IPS DF 4.7 (cell line): ENCODE data around the gene NHP2.

Experiments used
- DNase-seq: peaks from one replicate; pipeline ENCODE4 v3.0.0-alpha.2; 2013; ENCODE audit warnings: low spot score; ENCODE audit errors: extremely low read depth

Gene NHP2

DNA sequence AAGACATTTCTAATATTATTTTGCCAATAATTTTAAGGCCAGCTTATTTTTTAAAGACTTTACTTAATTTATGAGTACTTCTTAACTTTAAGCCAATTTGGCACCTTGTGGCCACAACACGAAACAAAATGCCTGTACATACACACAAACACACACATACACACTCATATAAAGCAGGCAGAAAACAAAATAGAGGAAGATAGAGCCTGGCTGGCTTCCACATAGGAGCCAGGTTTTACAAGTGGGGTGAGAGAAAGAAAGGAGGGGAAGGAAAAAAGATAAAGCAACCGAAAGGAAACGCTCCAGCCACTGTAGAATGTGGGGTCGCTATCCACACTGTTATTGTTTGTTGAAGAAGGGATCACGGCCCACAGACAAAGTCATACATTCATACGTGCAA, 23.1 kb upstream of the NHP2 start:
- DNase-seq = no peak

DNA sequence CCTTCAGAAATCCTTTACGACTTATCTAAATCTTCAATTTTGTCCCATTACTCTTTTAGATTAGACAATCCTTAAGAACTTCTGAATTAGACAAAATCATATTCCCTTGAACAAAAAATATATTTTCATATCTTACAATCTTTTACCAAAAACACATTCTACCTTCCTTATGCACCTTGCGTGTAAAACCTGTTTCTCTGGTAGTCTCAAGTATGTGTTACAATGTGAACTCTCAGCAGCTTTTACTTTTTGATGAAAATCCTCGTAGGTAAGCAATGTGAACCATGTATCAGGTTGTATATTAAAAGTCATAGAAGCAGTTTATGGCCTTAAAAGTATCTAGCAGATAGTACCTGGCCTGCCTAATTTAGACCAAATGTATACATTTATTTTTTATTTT, 20.8 kb upstream of the NHP2 start:
- no peak for DNase-seq

DNA sequence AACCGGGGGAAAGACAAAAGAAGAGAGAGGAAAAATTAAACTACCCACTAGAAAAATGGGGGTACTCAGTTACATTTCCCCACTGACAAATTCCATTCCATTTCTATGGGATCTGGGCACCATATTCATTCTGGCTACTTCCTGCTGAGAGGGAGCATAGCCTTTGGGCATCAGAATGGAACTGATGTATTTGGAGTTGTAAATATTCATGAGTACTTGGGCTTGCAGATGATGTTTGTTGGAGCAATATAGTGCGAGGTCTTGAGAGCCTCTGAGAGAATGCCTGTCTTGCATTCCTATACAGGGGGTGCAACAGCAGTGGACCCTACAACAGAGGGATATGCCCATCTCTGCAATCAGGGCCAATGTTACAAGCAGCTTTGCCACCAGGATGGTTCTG, 16.8 kb upstream of the NHP2 start:
- no peak for DNase-seq

DNA sequence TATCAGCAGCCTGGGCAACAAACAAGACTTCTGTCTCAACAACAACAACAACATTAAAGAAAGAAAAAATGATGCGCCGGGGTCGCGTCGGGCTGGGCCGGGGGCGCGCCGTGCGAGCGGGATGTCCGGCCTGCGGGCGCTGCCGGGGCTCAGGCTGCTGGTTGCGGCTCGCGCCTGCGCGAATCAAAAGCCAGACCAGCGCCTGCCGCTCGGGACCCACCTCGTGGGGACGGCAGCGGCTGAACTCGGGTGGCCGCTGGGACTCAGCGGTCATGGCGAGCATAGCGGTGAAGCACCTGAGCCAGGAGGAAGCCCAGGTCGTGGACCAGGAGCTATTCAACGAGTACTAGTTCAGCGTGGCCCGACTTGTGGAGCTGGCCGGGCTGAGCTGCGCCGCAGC, 11.9 kb upstream of the NHP2 start:
- DNase-seq = no peak

DNA sequence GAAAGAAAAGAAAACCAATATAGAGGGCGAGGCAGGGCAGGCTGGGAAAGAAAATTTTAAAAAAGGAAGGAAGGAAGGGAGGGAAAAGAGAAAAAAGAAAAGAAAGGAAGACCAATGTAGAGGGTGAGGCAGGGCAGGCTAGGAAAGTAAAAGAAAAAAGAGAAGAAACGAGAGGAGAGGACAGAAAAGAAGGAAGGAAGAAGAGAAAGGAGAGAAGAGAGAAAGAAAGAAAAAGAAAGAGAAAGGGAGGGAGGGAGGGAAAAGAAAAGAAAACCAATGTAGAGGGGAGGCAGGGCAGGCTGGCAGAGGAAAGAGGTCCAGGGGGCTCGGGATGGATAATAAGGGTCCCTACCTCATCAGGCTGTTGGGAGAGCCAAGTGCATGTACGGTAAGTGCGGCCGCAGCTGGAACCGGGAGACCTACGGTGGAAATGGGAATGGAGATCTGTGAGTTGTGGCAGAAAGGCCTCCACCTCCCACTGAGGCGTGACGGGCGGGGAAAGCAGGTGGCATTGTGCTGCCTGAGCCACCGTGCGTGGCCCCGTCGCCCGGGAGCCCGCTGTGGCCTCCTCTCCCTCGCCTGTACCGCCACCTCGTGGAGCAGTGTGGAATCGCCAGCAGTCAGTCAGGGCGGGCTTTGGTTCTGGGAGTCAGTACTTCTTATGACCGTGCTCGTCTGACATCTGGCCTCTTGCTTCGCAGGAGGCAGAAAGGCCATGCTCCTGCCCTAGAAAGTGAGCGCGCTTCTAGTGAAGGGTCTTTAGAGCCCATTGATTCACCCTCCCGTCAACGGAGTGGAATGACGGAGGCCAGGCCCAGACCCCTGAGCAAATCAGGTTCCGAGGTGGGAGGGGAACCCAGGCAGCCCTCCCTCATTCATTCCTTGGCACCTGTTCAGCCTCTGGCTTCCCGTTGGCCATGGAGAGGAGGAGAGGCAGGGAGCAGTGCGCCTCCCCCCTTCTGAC, 10.4 kb upstream of the NHP2 start:
- DNase-seq = no peak

DNA sequence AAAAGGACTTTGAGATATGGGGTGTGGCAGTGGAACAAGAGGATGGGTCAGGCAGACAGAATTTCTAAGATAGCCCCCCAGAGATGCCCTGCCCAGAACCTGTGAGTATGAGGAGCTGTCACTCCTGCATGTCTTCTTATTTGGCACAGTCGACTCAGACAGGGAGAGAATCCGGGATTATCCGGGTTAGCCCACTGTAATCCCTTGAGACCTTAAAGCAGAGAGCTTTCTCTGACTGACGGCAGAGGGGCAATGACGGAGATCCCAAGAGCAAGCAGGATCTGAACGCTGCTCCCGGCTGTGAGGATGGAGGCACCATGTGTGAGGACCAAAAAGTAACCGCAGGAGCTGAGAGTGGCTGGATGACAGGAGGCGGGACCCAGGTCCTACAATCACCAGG, 8.8 kb upstream of the NHP2 start:
- no peak for DNase-seq

DNA sequence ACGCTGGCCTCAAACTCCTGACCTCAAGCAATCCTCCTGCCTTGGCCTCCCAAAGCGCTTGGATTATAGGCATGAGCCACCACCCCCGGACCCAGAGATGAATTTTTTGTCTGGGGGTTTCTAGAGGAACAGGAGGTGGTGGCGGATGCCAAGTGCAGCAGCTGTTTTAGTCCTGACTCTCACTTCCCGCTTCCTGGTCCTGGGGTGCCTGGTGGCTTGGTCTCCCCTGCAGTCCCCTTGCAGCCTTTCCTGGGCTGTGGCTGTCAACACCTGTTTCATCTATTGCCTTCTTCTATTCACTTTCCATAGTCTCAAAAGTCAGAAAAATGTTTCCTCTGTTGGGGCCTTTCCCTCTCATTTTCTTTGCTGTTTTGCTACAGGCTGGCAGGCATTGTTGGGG, 6.5 kb upstream of the NHP2 start:
- DNase-seq = no peak

DNA sequence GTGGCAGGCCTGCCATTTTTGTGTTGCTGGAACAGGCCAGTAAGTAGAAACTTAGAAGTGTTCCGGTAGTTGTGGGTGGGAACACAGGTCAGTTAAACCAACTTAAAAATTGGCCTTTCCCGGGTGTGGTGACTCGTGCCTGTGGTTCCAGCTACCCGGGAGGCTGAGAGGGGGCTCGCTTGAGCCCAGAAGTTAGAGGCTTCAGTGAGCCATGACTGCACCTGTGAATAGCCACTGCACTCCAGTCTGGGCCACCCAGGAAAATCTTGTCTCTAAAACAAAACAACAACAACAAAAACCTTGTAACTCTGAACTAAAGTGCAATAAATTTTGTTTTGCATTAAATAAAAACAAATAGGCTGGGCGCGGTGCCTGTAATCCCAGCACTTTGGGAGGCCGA, 1.4 kb upstream of the NHP2 start:
- no peak for DNase-seq

DNA sequence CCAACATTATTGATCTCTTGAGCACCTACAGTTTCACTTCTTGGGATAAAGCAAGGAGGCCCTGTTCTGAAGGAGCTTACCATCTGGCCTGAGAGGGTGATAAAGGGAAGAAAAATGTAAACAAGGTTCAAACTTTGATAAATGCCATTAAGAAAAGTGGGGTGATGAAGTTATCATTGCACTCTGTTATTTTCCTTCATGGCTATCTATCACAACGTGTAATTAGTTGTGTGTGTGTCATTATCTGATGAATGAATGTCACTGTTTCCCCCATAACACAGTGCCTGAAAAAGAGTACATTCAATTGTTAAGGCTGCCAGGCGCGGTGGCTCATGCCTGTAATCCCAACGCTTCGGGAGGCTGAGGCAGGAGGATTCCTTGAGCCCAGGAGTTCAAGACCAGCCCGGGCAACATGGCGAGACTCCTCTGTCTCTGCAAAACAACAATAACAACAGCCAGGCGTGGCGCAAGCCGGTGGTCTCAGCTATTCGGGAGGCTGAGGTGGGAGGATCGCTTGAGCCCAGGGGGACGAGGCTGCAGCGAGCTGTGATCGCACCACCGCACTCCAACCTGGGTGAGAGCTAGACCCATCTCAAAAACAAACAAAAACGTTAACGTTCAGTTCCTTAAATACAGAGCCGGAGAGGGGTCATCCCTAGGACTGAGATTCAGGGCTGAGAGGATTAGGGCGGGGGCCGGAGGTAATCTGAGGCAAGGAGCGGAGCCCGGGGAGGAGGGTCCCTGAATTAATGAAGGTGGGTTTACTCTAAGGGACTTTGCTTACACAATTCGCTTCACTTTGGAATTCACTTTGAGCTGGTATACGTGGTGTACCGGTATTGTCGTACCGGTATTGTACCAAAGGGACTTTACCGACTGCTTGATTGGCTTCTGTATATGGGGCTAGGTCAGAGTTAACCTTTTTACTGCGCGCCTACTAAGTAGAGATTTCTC, 917 bp downstream of the NHP2 start:
- DNase-seq = no peak

DNA sequence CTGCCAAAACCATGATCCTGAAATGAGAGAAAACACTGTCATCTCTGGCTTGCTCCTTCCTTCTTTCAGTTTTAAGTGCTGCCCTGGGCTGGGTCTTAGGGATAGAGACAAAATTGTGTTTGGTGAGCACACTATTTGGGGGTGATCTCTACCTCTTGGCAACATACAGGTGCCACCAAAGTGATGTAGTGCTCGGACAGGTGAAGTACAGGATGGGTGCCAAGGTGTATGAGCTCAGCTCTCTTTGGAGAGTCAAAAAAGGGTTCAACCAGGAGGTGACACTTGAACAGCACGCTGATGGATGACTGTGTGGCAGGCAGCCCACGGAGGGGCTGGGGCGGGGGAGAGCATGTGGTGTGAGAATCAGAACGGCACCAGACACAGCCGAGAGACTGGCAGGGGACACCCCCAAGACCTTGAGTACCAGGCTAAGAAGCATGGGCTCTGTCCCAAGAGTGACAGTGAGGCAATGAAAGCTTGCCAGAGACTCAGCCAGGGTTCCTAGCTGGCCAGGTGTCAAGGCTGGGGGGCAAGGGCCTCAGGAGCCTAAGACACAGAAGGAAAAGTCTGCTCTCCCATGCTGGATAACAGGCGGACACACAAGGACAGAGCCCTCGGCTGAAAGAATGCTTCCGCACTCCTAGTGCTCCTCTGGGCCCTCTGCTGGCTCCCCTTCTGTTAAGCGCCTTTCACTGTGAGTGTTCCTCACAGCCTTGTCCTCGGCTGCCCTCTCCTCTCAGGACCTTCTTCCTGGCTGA, 2.5 kb downstream of the NHP2 start:
- DNase-seq = no peak

DNA sequence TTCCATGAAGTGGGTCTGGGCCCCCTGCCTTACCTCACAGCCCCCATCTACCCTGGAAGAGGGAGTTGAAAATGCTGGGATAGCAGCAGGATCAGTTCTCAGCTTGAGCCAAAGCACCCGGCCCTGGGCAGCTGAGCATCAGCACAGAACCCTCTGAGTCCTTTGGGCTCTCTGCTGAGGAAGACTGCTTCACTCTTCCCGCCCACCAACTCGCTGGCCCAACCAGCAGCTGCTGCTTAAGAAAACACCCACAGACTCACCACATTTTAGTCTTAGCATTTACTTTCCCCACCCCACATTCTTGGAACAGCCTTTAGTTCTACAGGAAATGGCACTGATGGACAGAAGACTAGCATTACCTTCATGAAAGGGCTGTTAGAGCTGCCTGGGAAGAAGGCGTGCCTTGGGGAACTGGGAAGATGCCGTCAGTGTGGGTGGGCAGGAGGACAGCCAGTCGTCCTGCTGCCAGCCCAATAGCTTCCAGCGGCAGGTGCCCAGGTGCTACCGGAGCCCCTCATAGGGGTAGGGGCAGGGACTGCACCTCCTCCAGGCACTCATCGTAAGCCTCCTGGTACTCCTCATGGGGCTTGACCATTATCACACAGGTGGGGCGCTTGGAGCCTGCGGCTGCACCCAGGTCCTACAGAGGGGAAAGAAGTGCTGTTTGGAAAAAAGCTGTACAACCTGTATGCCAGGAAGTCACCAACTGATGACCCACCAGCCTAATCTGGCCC, 4.3 kb downstream of the NHP2 start:
- DNase-seq = no peak

DNA sequence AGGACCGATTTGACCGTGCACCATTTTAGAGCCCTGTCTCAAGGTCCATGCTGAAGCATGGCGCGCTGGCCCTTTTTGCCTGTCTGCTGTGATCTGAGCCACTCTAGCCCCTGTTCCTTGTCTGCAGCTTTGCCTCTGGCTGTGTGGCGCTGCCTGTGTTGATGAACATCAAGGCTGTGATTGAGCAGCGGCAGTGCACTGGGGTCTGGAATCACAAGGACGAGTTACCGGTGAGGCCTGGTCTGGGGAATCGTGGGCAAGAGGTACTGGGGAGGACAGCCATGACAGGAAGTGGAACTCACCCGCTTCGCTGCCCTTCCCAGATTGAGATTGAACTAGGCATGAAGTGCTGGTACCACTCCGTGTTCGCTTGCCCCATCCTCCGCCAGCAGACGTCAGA, 6.3 kb downstream of the NHP2 start:
- DNase-seq = no peak

DNA sequence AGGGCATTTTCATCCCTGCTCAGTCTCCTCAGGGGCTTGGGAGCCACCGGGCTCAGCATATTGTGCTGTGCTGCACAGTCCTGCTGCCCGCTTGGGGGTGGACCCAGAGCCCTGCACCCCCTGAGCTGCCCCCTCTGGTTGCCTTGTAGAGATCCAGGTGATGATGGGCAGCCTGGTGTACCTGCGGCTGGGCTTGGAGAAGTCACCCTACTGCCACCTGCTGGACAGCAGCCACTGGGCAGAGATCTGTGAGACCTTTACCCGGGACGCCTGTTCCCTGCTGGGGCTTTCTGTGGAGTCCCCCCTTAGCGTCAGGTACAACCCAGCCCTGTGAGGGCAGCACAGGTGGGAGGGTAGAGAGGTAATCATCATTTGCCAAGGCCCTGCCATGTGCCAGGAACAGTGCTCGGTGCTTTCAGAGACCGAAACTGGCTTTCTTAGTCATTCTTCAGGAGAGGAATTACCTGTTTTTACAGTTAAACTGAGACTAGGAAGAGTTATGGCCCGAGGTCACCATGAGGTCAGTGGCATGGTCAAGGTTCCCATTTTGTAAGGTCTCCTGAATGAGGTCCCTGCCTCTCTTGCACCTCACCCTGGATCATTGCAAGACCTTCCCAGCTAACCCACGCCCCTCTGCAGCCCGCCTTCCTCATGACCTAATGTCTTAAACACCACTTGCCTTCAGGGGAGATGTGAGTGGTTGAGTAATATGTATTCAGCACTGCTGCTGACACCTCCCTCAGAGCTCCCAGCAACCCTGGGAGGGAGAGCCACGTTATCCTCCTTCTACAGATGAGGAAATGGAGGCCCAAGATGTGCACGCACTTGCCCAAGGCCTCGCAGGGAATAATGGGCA, 7.5 kb downstream of the NHP2 start:
- no peak for DNase-seq

DNA sequence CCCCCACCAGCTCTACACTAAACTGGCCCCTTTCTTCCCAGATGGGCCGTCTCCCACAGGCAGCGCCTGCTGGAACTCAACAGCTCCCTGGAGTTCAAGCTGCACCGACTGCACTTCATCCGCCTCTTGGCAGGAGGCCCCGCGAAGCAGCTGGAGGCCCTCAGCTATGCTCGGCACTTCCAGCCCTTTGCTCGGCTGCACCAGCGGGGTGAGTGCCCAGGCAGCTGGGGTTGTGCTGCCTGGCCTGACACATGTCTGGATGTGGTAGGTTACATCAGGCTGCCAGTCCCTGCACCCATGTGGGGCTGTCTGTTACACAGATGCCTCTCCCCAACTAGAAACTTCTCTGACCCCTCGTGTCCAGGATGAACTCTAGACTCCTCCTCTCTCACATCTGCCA, 9.8 kb downstream of the NHP2 start:
- DNase-seq = no peak

DNA sequence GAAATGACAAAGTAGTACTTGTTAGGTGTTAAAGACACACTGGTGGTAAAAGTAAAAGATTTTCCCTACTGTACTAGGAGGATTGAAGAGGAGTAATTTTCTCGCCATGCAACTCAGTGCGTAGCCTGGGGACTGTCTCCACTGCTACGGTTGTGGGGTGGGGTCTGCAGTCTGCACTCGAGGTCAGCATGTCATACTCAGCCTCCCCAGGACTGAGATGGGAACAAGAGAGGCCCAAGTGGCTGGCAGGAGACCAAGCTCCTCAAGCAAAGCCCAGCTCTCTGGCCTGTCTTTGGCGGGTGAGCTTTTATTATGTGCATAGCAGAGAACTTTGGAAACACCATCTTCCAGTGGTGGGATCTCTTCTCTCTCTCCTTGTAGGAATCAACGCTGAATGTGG, 10.4 kb downstream of the NHP2 start:
- no peak for DNase-seq

DNA sequence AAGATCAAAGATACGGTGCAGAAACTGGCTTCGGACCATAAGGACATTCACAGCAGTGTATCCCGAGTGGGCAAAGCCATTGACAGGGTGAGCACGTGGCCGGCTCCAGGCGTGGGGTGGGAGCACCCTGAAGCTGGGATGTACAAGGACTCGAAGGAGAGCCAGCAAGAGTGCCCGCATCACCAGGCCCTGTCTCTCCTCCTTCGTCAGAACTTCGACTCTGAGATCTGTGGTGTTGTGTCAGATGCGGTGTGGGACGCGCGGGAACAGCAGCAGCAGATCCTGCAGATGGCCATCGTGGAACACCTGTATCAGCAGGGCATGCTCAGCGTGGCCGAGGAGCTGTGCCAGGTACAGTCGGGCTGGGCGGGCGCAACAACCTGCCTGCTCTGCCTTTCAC, 11.0 kb downstream of the NHP2 start:
- DNase-seq = no peak

DNA sequence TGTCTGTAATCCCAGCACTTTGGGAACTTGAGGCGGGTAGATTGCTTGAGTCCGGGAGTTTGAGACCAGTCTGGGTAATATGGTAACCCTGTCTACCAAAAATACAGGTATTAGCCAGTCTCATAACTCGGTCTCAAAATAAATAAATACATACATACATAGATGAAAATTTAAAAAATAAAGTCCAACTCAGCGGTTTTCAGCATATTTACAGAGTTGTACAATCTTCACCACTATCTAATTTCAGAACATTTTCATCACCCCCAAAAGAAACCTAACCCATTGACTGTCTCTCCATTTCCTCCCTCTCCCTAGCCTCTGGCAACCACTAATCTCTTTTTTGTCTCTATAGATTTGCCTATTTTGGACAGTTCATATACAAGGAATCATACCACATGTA, 12.1 kb downstream of the NHP2 start:
- DNase-seq = no peak

DNA sequence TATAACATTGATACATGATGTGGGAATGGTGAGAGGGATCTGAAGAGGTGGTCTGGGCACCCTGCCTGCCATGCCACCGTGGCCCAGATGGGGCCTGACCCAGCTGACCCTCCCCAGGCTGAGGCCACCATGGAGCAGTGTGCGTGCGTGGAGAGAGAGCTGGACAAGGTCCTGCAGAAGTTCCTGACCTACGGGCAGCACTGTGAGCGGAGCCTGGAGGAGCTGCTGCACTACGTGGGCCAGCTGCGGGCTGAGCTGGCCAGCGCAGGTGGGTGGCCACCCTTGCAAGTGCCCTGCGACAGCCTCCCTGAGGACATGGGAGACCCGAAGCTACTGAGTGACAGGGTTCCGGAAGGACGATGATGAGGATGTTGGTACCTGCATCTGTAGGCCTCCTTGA, 15.7 kb downstream of the NHP2 start:
- DNase-seq = no peak

DNA sequence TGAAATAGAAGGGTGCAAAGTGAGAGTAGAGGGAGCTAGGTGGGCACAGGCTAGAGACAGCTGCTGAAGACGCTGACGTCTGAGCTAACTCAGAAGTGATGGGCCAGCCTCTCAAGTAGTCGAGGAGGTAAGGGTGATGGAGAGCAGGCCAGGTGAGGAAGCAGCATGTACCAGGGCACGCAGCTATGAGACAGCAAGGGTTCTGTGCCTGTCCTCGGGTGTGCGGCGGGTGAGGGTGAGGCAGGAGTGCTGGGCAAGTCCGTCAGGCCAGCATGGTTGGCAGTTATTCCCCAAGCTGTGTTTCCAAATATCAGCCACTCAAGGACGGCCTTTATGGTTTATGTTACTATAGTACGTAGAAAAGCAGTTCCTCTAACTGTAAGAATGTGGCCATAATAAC, 16.7 kb downstream of the NHP2 start:
- DNase-seq = no peak

DNA sequence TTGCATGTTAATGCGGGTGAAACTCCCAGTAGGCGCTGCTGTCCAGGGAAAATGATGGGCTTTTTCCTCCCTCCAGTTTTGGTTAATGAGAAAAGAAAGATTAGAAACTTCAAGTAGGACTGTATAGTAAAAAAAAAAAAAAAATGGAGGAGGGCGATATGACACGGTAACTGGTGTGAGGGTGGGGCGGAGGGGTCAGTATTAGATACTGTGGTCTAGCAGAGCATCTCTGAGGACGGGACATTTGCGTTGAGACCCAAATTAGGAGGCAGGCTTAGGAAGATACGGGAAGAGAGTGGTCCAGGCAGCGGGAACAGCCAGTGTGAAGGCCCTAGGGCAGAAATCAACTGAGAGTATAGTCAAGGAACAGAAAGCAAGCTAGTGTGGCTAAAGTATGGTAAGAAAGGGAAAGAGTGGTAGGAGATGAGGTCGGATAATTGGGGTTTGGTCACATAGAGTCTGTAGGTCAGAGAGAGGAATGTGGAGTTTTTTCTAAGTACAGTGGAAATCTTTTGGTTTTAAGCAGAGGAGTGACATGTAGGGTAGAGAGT, 22.2 kb downstream of the NHP2 start:
- no peak for DNase-seq
